HG02642 (cell line): ENCODE data around the gene MIA2.
"Not testable (repeated sequence)": the region's sequence is repeated elsewhere in the genome, so short reads cannot be mapped to it uniquely, and the experiment has no call there.

ENCODE experiments used
- ATAC-seq: cut with Tn5 transposase; IDR thresholded peaks from one replicate; pipeline ENCODE4 v1.9.1; 2021; ENCODE audit warnings: mild to moderate bottlenecking; ENCODE audit not compliant: unreplicated experiment, poor library complexity

The MIA2 gene

GRCh38 chr14:39233680-39234326 is at the start of gene MIA2:
MIA2 (plus strand) TSS chr14:39233915; CDS start chr14:39234115, 200 bp downstream.
- no peak for ATAC-seq

- ATAC-seq: no peak
Measured at GRCh38 chr14:39184628-39185255, 49.0 kb upstream of the MIA2 start.

GRCh38 chr14:39185256-39186049 is 48.3 kb upstream of the MIA2 start:
- ATAC-seq: no peak

GRCh38 chr14:39186941-39187525 is 46.7 kb upstream of the MIA2 start:
- ATAC-seq: no peak

- ATAC-seq: no peak
Measured at GRCh38 chr14:39203659-39204606, 29.8 kb upstream of the MIA2 start.

- not testable (repeated sequence) for ATAC-seq
Measured at GRCh38 chr14:39207430-39207829, 26.3 kb upstream of the MIA2 start.

- ATAC-seq: no peak
Measured at GRCh38 chr14:39211109-39211741, 22.5 kb upstream of the MIA2 start.

- ATAC-seq: no peak
Measured at GRCh38 chr14:39212034-39212433, 21.7 kb upstream of the MIA2 start.

- no peak for ATAC-seq
Measured at GRCh38 chr14:39212693-39213092, 21.0 kb upstream of the MIA2 start.

GRCh38 chr14:39217214-39217879 is 16.4 kb upstream of the MIA2 start:
- no peak for ATAC-seq

- ATAC-seq: no peak
Measured at GRCh38 chr14:39218171-39218769, 15.4 kb upstream of the MIA2 start.

GRCh38 chr14:39219075-39219499 is 14.6 kb upstream of the MIA2 start:
- no peak for ATAC-seq

- ATAC-seq: not testable (repeated sequence)
Measured at GRCh38 chr14:39220473-39220872, 13.2 kb upstream of the MIA2 start.

GRCh38 chr14:39228044-39228443 is 5.7 kb upstream of the MIA2 start:
- no peak for ATAC-seq

- ATAC-seq: no peak
Measured at GRCh38 chr14:39228509-39229221, 5.0 kb upstream of the MIA2 start.

GRCh38 chr14:39229222-39229543 is 4.5 kb upstream of the MIA2 start:
- peak; percentile 35 for ATAC-seq

GRCh38 chr14:39229601-39230110 is 4.1 kb upstream of the MIA2 start:
- ATAC-seq: no peak
